ENCODE results near the gene GPBP1L1.
"Not testable (repeated sequence)": the region's sequence is repeated elsewhere in the genome, so short reads cannot be mapped to it uniquely, and the experiment has no call there.

The GPBP1L1 gene

DNA sequence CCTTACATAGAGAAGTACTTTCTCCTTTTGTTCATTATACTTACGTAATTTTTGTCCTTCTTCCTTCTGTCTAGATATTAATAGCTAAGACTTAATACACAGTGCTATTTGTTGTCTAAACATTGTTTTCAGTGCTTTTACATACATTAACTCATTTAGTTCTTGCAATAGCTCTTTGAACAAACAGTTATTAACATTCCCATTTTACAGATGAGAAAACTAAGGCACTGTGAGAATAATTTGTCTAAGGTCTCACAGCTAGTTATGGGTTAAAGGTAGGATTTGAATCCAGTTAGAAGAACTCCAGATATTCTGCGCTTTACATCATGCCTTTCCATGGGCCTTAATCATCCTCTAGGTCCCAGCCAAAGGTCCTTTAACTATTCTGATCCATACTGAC lies 82.1 kb downstream of the GPBP1L1 start:
- Histone ChIP-seq H3K4me1 (ENCODE audit: control insufficient read depth in 2 of 2, insufficient read depth in 2 of 2, low read length in 2 of 2) (no peaks in the 10 kb centered on the region), H3K36me3 (ENCODE audit: control insufficient read depth in 2 of 2, insufficient read depth in 2 of 2, low read length in 2 of 2) (peaks cover 14 to 26% of the 10 kb centered on the region in 2 donors), H3K9ac (ENCODE audit: low read depth in 1 of 2, low read length in 2 of 2) (no peak overlapping the region), H3K9me3 (ENCODE audit: control insufficient read depth in 2 of 2, low read length in 2 of 2) (no peaks in the 10 kb centered on the region), H3K27me3 (ENCODE audit: control insufficient read depth in 2 of 2, insufficient read depth in 2 of 2, low read length in 2 of 2) (no peaks in the 10 kb centered on the region), H3K27ac (ENCODE audit: low read depth in 2 of 2, low read length in 2 of 2) (no peak overlapping the region), H3K4me3 (ENCODE audit: low read length in 2 of 2) (no peak overlapping the region)

DNA sequence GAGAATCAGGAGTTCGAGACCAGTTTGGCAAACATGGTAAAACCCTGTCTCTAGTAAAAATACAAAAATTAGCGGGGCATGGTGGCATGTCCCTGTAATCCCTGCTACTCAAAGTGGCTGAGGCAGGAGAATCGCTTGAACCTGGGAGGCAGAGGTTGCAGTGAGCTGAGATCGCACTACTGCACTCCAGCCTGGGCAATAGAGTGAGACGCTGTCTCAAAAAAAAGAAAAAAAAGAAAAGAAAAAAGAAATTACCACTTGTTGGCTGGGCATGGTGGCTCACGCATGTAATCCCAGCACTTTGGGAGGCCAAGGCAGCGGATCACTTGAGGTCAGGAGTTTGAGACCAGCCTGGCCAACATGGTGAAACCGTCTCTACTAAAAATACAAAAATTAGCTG lies 89.6 kb downstream of the GPBP1L1 start:
- not testable (repeated sequence) for H3K27ac ChIP-seq (ENCODE audit: low read depth in 2 of 2, low read length in 2 of 2); H3K4me1 ChIP-seq (ENCODE audit: control insufficient read depth in 2 of 2, insufficient read depth in 2 of 2, low read length in 2 of 2); H3K27me3 ChIP-seq (ENCODE audit: control insufficient read depth in 2 of 2, insufficient read depth in 2 of 2, low read length in 2 of 2); H3K9me3 ChIP-seq (ENCODE audit: control insufficient read depth in 2 of 2, low read length in 2 of 2); H3K4me3 ChIP-seq (ENCODE audit: low read length in 2 of 2); H3K9ac ChIP-seq (ENCODE audit: low read depth in 1 of 2, low read length in 2 of 2)
- peaks cover 4 to 16% of the 10 kb centered on the region in 2 donors for H3K36me3 ChIP-seq (ENCODE audit: control insufficient read depth in 2 of 2, insufficient read depth in 2 of 2, low read length in 2 of 2)

DNA sequence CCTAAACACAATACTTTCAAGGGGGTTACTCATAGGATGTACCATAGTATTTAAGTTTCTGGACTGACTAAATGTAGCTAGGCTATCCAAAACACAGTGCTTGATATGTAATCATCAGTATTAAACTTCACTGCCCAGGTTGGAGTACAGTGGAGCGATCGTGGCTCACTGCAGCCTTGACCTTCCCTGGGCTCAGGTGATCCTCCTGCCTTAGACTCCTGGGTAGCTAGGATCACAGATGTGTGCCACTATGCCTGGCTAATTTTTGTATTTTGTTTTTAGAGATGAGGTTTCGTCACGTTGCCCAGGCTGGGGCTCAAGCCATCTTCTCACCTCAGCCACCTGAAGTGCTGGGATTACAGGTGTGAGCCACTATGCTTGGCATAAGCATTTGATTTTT lies 91.9 kb downstream of the GPBP1L1 start:
- Histone ChIP-seq H3K36me3 (ENCODE audit: control insufficient read depth in 2 of 2, insufficient read depth in 2 of 2, low read length in 2 of 2) (peaks cover 4 to 19% of the 10 kb centered on the region in 2 donors), H3K9ac (ENCODE audit: low read depth in 1 of 2, low read length in 2 of 2) (no peak overlapping the region)

DNA sequence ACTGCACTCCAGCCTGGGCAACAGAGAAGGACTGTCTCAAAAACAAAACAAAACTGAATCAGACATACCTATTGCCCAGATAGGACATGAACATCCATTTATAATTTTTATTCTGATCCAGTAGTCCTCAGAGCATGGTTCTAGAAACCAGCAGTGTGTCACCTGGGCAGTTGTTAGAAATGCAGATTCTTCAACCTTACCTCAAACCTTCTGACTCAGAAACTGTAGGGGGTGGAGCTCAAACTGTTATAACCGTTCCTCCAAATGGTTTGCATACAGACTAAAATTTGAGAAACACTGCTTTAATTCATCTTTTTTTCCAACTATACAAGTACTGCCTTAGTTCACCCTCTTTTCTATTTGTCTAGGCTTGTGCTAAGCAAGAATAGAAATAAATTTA lies 96.5 kb downstream of the GPBP1L1 start:
- H3K9ac ChIP-seq (ENCODE audit: low read depth in 1 of 2, low read length in 2 of 2): no peak overlapping the region
- peaks cover 18% of the 10 kb centered on the region in 2 donors for H3K4me1 ChIP-seq (ENCODE audit: control insufficient read depth in 2 of 2, insufficient read depth in 2 of 2, low read length in 2 of 2)
- H3K4me3 ChIP-seq (ENCODE audit: low read length in 2 of 2): no peak overlapping the region
- H3K27ac ChIP-seq (ENCODE audit: low read depth in 2 of 2, low read length in 2 of 2): no peak overlapping the region
- H3K36me3 ChIP-seq (ENCODE audit: control insufficient read depth in 2 of 2, insufficient read depth in 2 of 2, low read length in 2 of 2): peaks cover 4 to 18% of the 10 kb centered on the region in 2 donors
- H3K9me3 ChIP-seq (ENCODE audit: control insufficient read depth in 2 of 2, low read length in 2 of 2): no peaks in the 10 kb centered on the region
- H3K27me3 ChIP-seq (ENCODE audit: control insufficient read depth in 2 of 2, insufficient read depth in 2 of 2, low read length in 2 of 2): no peaks in the 10 kb centered on the region

More for the DNA sequence above, 91.9 kb downstream of the GPBP1L1 start:
- H3K9me3 ChIP-seq (ENCODE audit: control insufficient read depth in 2 of 2, low read length in 2 of 2): no peaks in the 10 kb centered on the region
- H3K4me1 ChIP-seq (ENCODE audit: control insufficient read depth in 2 of 2, insufficient read depth in 2 of 2, low read length in 2 of 2): no peaks in the 10 kb centered on the region
- H3K4me3 ChIP-seq (ENCODE audit: low read length in 2 of 2): no peak overlapping the region
- H3K27me3 ChIP-seq (ENCODE audit: control insufficient read depth in 2 of 2, insufficient read depth in 2 of 2, low read length in 2 of 2): no peaks in the 10 kb centered on the region
- no peak overlapping the region for H3K27ac ChIP-seq (ENCODE audit: low read depth in 2 of 2, low read length in 2 of 2)

DNA sequence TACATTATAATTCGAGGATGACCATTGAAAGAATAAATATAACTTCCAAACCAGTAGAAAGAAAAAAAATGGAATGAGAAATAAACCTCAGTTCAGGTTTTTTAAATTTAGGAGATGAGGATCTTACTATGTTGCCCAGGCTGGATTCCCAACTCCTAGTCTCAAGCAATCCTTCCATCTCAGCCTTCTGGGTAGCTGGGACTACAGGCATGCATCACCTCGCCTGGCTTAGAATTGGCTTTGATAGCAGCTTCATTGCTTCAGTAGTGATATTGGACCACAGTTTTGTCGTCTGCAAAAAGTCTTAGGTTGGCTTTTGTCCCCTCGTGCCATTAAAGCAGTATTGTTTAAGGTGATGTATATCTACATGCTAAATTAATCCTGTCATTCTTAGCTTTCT lies 99.6 kb downstream of the GPBP1L1 start:
- Histone ChIP-seq H3K9ac (ENCODE audit: low read depth in 1 of 2, low read length in 2 of 2) (no peak overlapping the region), H3K27ac (ENCODE audit: low read depth in 2 of 2, low read length in 2 of 2) (no peak overlapping the region), H3K36me3 (ENCODE audit: control insufficient read depth in 2 of 2, insufficient read depth in 2 of 2, low read length in 2 of 2) (peaks cover 0 to 2% of the 10 kb centered on the region in 2 donors), H3K9me3 (ENCODE audit: control insufficient read depth in 2 of 2, low read length in 2 of 2) (no peaks in the 10 kb centered on the region), H3K4me3 (ENCODE audit: low read length in 2 of 2) (peak overlapping the region; percentile 20 to 39), H3K27me3 (ENCODE audit: control insufficient read depth in 2 of 2, insufficient read depth in 2 of 2, low read length in 2 of 2) (no peaks in the 10 kb centered on the region), H3K4me1 (ENCODE audit: control insufficient read depth in 2 of 2, insufficient read depth in 2 of 2, low read length in 2 of 2) (peaks cover 20% of the 10 kb centered on the region in 2 donors)

DNA sequence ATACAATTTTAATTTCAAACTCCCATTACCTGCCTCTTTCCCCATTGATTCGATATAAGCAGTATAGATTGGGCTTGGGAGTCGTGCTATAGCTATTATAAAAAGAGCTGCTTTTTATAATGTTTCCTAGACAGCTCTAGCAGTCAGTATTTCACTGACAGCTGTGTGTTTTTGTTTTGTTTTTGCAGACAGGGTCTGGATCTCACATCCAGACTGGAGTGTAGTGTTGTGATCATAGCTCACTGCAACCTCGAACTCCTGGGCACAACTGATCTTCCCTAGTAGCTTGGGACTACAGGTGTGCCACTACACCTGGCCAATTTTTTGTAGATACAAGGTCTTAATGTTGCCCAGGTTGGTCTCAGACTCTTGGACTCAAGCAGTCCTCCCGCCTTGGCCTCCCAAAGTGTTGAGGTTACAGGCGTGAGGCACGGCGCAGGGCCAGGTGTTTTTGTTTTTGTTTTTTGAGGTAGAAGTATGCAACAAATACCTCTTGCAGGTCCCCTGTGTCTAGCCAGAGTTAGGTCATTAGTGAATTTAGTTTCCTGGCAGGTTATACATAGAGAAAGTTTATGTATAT lies 100.7 kb downstream of the GPBP1L1 start:
- H3K27ac ChIP-seq (ENCODE audit: low read depth in 2 of 2, low read length in 2 of 2): no peak overlapping the region
- peaks cover 20% of the 10 kb centered on the region in 2 donors for H3K4me1 ChIP-seq (ENCODE audit: control insufficient read depth in 2 of 2, insufficient read depth in 2 of 2, low read length in 2 of 2)
- no peaks in the 10 kb centered on the region for H3K9me3 ChIP-seq (ENCODE audit: control insufficient read depth in 2 of 2, low read length in 2 of 2)
- H3K36me3 ChIP-seq (ENCODE audit: control insufficient read depth in 2 of 2, insufficient read depth in 2 of 2, low read length in 2 of 2): no peaks in the 10 kb centered on the region
- no peak overlapping the region for H3K9ac ChIP-seq (ENCODE audit: low read depth in 1 of 2, low read length in 2 of 2)
- H3K27me3 ChIP-seq (ENCODE audit: control insufficient read depth in 2 of 2, insufficient read depth in 2 of 2, low read length in 2 of 2): no peaks in the 10 kb centered on the region
- H3K4me3 ChIP-seq (ENCODE audit: low read length in 2 of 2): peak overlapping the region; percentile 97 to 99

DNA sequence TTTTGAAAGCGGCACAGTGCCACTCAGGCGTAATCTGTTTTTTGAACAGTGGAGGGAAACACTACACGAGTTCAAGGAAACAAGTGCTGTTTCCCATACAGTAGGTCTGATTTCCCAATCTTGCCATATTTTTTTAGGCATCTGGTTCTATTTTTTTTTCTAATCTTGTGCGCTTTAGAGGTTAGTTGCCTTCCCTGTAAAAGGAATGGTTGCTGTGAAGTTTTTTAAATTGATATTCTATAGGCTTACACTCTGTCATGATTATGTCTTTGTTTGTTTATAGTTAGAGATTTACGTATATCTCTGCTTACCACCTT lies 101.3 kb downstream of the GPBP1L1 start:
- Histone ChIP-seq H3K27me3 (ENCODE audit: control insufficient read depth in 2 of 2, insufficient read depth in 2 of 2, low read length in 2 of 2) (no peaks in the 10 kb centered on the region), H3K4me3 (ENCODE audit: low read length in 2 of 2) (peak overlapping the region; percentile 97 to 99), H3K36me3 (ENCODE audit: control insufficient read depth in 2 of 2, insufficient read depth in 2 of 2, low read length in 2 of 2) (no peaks in the 10 kb centered on the region), H3K9me3 (ENCODE audit: control insufficient read depth in 2 of 2, low read length in 2 of 2) (no peaks in the 10 kb centered on the region), H3K27ac (ENCODE audit: low read depth in 2 of 2, low read length in 2 of 2) (peak overlapping the region; percentile 94 to 98), H3K9ac (ENCODE audit: low read depth in 1 of 2, low read length in 2 of 2) (peak overlapping the region; percentile 55 to 72), H3K4me1 (ENCODE audit: control insufficient read depth in 2 of 2, insufficient read depth in 2 of 2, low read length in 2 of 2) (peaks cover 20% of the 10 kb centered on the region in 2 donors)

DNA sequence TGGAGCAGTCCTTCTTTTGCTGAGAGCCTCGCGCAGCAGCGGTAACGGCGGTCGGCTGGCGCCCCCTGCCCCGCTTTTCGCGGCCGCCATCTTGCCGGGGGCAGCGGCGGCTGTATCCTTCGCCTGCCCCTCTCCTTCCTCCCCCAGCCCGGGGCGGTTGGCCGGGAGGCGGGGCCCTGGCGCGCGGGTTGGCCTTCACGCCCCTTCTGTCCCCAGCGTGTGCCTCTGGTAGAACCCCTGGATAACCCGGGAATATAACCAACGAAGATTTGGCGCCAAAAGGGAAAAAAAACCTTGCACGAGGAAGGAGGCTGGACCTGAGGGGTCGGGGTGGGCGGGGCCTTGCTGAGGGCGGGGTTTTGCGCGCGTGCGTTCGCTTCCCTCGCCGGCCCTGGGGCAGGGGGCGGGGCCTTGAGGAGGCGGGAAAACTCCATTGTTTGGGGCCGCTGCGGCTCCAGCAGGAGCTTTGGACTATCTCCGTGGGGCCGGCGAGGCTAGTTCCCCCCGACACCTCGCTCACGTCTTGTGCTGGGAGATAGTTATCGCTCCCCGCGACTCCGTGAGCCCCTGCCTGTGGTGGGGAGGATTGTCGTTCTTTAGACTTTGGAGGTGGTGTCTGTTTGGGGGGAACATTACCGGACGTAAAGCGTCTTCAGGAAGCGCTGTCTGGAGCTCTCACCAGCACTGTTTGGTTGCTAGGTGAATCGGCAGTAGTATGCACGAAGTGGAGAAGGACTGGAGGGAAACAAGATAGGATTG lies 101.8 kb downstream of the GPBP1L1 start:
- H3K9me3 ChIP-seq (ENCODE audit: control insufficient read depth in 2 of 2, low read length in 2 of 2): no peaks in the 10 kb centered on the region
- H3K9ac ChIP-seq (ENCODE audit: low read depth in 1 of 2, low read length in 2 of 2): peak overlapping the region; percentile 86 to 94
- H3K27ac ChIP-seq (ENCODE audit: low read depth in 2 of 2, low read length in 2 of 2): peak overlapping the region; percentile 94 to 98
- peaks cover 20% of the 10 kb centered on the region in 2 donors for H3K4me1 ChIP-seq (ENCODE audit: control insufficient read depth in 2 of 2, insufficient read depth in 2 of 2, low read length in 2 of 2)
- peak overlapping the region; percentile 97 to 99 for H3K4me3 ChIP-seq (ENCODE audit: low read length in 2 of 2)
- H3K27me3 ChIP-seq (ENCODE audit: control insufficient read depth in 2 of 2, insufficient read depth in 2 of 2, low read length in 2 of 2): no peaks in the 10 kb centered on the region
- no peaks in the 10 kb centered on the region for H3K36me3 ChIP-seq (ENCODE audit: control insufficient read depth in 2 of 2, insufficient read depth in 2 of 2, low read length in 2 of 2)

DNA sequence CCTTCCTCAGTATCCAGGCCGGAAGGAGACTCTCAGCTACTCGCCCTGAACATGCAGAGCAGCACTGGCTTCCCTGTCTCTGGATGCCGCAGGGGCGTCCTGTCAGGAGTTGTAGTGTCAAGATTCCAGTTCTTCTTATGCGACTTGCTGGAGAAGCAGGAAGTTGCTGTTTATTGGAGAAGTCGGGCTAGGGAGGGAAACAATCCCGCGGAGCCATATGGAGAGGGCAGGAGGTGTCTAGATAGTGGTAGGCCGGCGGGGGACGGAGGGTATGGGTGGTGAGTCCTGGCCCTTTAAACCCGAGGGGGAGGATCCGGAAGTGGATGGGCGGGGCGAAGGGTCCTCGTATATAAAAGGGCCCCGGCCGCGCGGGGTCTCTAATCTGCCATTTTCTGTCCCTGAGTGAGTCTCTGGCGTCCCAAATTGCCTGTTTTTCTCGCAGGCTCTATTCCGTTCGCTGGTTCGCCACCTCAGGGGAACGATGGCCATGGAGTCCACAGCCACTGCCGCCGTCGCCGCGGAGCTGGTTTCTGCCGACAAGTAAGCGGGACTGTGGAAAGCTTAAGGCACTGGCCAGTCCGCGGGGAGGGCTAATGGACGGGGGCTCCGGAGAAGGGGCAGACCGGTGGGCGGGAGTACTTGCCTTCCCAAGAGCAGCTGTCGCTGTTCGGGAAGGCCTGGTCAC lies 102.5 kb downstream of the GPBP1L1 start, which contains the start of gene NASP:
Gene NASP, plus strand, starts transcription at position 376 of the 685 bp plus-strand sequence. Its CDS starts 106 bp downstream, at position 482.
- H3K4me1 ChIP-seq (ENCODE audit: control insufficient read depth in 2 of 2, insufficient read depth in 2 of 2, low read length in 2 of 2): peaks cover 20% of the 10 kb centered on the region in 2 donors
- H3K27me3 ChIP-seq (ENCODE audit: control insufficient read depth in 2 of 2, insufficient read depth in 2 of 2, low read length in 2 of 2): no peaks in the 10 kb centered on the region
- peak within 1 kb of the TSS; percentile 94 to 98 for H3K27ac ChIP-seq (ENCODE audit: low read depth in 2 of 2, low read length in 2 of 2)
- no peaks in the 10 kb centered on the region for H3K9me3 ChIP-seq (ENCODE audit: control insufficient read depth in 2 of 2, low read length in 2 of 2)
- peak within 1 kb of the TSS; percentile 97 to 99 for H3K4me3 ChIP-seq (ENCODE audit: low read length in 2 of 2)
- H3K36me3 ChIP-seq (ENCODE audit: control insufficient read depth in 2 of 2, insufficient read depth in 2 of 2, low read length in 2 of 2): no peaks in the 10 kb centered on the region
- H3K9ac ChIP-seq (ENCODE audit: low read depth in 1 of 2, low read length in 2 of 2): peak within 1 kb of the TSS; percentile 86 to 94

DNA sequence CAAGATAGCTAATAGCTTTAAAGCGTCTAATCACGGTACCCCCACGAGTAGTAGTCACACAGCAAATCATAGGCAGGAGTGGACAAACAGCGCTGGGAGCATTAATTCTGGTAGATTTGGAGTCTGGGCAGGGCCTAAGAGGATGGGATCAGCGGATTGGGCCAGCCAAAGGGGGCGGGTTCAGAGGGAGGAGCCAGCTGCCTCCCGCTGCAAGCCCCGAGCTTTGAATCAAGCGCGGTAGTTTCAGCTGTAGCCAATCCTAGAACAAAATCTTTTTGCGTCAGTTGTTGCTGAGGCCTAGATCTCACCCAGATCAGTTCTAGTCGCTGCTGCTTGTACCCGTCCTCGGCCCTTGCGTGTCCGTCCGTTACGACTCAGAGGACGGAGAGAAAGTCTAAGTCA lies 103.1 kb downstream of the GPBP1L1 start:
- Histone ChIP-seq H3K27ac (ENCODE audit: low read depth in 2 of 2, low read length in 2 of 2) (peak overlapping the region; percentile 94 to 98), H3K4me3 (ENCODE audit: low read length in 2 of 2) (peak overlapping the region; percentile 97 to 99), H3K9ac (ENCODE audit: low read depth in 1 of 2, low read length in 2 of 2) (peak overlapping the region; percentile 86 to 94), H3K4me1 (ENCODE audit: control insufficient read depth in 2 of 2, insufficient read depth in 2 of 2, low read length in 2 of 2) (peaks cover 20% of the 10 kb centered on the region in 2 donors), H3K36me3 (ENCODE audit: control insufficient read depth in 2 of 2, insufficient read depth in 2 of 2, low read length in 2 of 2) (no peaks in the 10 kb centered on the region), H3K9me3 (ENCODE audit: control insufficient read depth in 2 of 2, low read length in 2 of 2) (no peaks in the 10 kb centered on the region), H3K27me3 (ENCODE audit: control insufficient read depth in 2 of 2, insufficient read depth in 2 of 2, low read length in 2 of 2) (no peaks in the 10 kb centered on the region)
